Fibroblast of mammary gland (primary cell): ENCODE results near the gene NOL4L.

ENCODE experiments used
- DNase-seq: peaks from one replicate; pipeline ENCODE4 v3.0.0-alpha.2; 2010; ENCODE audit warnings: low read depth
- H3K4me3 ChIP-seq: 2 replicates; pipeline ENCODE4 v1.5.1; 2011; ENCODE audit warnings: low read depth, mild to moderate bottlenecking, low read length, moderate library complexity; ENCODE audit not compliant: control insufficient read depth
- TF ChIP-seq, protein P1 (sequence below): conservative IDR thresholded peaks from 2 replicates; pipeline ENCODE4 v1.5.1; 2011; ENCODE audit warnings: low read depth, low read length, inconsistent platforms; ENCODE audit not compliant: control insufficient read depth, insufficient read depth

NOL4L gene

DNA sequence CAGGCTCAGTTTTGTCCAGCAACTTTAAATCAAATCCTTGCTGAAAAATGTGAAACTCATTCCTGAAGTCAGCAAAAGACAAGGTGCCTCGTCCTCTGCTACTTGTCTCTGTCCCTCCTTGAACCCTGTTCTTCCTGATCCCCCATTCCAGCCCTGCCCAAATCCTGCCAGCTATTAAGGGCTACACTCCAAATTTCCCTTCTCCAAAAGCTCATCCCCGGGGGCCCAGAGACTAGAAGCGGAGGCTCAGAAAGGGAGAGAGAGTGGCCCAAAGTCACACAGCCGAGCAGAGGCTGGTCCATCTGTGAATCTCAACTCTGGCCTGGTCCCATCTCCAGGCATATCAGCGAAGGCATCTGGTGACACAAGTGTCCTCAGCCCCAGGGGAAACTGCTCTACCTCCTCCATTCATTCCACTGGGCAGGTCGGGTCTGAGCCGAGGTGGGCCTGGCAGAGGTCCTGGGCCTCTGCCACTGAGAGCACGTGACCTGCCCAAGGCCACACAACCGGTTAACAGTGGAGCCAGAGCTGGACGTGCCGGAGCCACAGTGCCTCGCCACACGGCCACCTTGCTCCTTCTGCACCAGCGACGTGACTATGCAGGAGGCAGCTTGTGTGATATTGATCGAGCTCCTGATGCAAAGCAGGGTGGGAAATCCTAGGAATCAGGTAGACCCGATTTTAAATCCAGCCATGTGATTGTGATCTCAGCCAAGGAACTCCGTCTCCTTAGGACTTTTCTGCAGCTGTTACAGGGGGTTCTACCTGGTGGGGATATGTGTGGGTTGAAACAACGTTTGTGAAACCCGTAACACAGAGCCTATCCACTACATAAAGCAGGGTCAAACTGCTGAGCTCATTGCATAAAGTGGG is 28.6 kb downstream of the NOL4L start:
- H3K4me3 ChIP-seq: no peak overlapping the region
- TF ChIP-seq, protein P1, sequence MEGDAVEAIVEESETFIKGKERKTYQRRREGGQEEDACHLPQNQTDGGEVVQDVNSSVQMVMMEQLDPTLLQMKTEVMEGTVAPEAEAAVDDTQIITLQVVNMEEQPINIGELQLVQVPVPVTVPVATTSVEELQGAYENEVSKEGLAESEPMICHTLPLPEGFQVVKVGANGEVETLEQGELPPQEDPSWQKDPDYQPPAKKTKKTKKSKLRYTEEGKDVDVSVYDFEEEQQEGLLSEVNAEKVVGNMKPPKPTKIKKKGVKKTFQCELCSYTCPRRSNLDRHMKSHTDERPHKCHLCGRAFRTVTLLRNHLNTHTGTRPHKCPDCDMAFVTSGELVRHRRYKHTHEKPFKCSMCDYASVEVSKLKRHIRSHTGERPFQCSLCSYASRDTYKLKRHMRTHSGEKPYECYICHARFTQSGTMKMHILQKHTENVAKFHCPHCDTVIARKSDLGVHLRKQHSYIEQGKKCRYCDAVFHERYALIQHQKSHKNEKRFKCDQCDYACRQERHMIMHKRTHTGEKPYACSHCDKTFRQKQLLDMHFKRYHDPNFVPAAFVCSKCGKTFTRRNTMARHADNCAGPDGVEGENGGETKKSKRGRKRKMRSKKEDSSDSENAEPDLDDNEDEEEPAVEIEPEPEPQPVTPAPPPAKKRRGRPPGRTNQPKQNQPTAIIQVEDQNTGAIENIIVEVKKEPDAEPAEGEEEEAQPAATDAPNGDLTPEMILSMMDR: no peak

DNA sequence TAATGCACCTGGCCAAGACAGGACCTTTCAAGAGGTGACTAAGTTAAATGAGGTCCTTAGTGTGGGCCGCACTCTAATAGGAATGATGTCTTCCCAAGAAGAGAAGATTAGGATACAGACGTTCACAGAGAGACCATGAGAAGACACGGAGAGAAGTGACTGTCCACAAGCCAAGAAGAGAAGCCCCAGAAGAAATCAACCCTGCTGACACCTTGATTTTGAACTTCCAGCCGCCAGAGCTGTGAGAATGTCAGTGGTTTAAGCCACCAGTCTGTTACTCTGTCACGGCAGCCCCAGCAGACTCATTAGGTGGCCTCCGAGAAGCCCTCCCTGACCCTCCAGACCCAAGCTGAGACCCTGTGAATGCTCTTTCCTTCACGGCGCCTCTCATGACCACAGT is 29.5 kb downstream of the NOL4L start:
- TF ChIP-seq, protein P1: no peak
- DNase-seq: no peak
- no peak overlapping the region for H3K4me3 ChIP-seq

More for the DNA sequence above, 28.6 kb downstream of the NOL4L start:
- DNase-seq: no peak

DNA sequence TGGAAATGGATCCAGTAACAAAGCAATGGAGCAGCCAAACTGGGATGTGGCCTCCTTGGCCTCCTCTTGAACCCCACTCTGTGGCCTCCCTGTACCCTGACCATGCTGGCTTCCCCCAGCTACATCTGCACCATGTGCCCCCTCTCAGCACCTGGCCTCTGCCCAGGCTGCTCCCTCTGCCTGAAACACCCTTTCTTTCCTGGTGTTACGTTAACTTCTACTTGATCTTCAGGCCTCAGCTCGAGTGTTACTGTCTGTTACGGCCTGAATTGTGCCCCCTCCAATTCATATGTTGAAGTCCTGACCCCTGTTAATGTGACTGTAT is 30.2 kb downstream of the NOL4L start:
- no peak overlapping the region for H3K4me3 ChIP-seq
- TF ChIP-seq, protein P1: no peak
- no peak for DNase-seq

GRCh38 chr20:32553618-32554017 is 31.5 kb downstream of the NOL4L start:
- TF ChIP-seq, protein P1: no peak
- DNase-seq: no peak
- H3K4me3 ChIP-seq: no peak overlapping the region

DNA sequence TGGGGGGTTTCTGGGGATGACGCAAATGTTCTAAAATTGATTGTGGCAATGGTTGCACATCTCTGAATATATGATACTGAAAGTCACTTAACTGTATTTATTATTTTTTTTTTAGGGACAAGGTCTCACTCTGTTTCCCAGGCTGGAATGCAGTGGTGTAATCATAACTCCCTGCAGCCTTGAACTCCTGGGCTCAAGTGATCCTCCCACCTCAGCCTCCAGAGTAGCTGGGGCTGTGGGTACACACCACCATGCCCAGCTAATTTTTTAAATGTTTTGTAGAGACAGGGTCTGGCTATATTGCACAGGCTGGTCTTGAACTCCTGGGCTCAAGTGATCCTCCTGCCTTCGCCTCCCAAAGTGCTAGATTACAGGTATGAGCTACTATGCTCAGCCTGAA is 33.4 kb downstream of the NOL4L start:
- no peak for DNase-seq
- TF ChIP-seq, protein P1: no peak

GRCh38 chr20:32549842-32550241 is 35.3 kb downstream of the NOL4L start:
- no peak for DNase-seq
- H3K4me3 ChIP-seq: no peak overlapping the region
- TF ChIP-seq, protein P1: no peak

More for the DNA sequence above, 33.4 kb downstream of the NOL4L start:
- H3K4me3 ChIP-seq: no peak overlapping the region
